Embryonic facial prominence (tissue), 1 donor: ENCODE results near the gene PROSER3.
A peak's percentile ranks its signal among the peaks of the same experiment; 100 is the strongest.
"Not testable (repeated sequence)": the region's sequence is repeated elsewhere in the genome, so short reads cannot be mapped to it uniquely, and the experiment has no call there.

ENCODE experiments used
- DNase-seq: peaks from one replicate; pipeline ENCODE4 v3.0.0-alpha.2; 2016; ENCODE audit errors: extremely low spot score

PROSER3 gene

DNA sequence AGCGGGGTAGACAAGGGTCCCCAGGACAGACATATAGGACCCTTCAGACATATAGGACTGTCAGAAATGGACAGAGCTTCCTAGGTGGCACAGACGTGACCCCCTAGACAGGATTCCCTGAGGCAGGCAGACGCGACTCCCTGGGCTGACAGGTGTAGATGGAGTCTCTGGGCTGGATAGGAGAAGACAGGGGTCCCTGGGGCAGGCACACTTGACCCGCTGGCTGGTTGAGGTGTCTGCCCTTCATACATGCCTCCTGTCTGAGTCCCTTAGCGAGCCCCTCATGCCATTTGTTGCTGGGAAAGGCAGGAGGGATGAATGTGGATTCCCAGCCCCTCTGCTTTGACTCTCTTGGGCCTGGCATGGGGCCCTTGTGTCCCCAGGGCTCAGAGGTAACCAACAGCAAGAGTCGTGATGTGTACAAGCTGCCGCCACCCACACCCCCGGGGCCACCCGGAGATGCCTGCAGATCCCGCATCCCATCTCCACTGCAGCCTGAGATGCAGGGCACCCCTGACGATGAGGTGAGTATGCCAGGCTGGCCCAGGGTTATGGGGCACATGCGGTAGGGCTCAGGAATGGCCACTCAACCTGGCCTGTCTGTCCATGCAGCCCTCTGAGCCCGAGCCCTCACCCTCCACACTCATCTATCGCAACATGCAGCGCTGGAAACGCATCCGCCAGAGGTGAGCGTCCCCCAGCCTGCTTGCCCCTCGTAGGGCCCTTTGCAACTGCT, 4.2 kb upstream of the PROSER3 start:
- DNase-seq: peak; percentile 3

- DNase-seq: peak; percentile 4
These were observed 3.4 kb upstream of the PROSER3 start for GRCh38 chr19:35754370-35755130.

GRCh38 chr19:35755131-35755549, 2.8 kb upstream of the PROSER3 start:
- DNase-seq: no peak

DNA sequence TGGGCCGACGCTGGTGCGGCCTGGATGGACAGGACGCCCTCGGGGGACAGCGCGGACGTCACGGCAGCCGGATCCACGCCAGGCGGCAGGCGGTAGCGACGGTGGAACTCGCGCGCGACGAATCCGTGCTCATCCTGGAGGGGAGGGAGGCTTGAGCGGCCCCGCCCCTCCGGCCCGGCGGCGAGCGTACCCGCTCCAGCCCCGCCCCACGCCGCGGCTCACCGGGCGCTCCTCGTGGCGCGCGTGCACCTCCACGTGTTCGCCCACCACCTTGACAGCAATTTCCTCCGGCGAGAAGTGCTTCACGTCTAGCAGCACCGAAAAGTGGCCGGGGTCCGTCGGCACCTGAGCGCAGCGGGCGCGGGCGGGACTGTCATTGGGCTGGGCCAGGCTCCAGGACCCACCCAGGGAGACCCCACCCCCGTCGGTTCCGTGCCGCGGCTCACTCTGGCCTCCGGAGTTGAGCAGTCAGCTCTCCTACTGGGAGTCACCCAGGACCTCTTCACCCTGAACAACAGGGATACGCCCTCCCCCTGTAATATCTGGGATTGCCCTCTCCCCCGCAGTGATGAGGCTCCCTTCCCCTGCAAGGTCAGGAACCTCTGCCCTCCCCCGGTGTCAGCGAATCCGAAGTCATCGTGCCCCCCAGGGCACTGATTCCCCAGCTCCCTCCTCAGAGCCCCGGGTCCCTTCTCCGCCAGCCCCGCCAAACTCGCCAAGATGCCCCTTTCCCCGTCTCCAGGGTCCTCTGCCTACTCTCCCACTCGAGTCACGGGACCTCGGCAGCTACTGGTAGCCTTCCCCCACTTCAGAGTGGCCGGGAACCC, 2.2 kb upstream of the PROSER3 start:
- DNase-seq: no peak

DNA sequence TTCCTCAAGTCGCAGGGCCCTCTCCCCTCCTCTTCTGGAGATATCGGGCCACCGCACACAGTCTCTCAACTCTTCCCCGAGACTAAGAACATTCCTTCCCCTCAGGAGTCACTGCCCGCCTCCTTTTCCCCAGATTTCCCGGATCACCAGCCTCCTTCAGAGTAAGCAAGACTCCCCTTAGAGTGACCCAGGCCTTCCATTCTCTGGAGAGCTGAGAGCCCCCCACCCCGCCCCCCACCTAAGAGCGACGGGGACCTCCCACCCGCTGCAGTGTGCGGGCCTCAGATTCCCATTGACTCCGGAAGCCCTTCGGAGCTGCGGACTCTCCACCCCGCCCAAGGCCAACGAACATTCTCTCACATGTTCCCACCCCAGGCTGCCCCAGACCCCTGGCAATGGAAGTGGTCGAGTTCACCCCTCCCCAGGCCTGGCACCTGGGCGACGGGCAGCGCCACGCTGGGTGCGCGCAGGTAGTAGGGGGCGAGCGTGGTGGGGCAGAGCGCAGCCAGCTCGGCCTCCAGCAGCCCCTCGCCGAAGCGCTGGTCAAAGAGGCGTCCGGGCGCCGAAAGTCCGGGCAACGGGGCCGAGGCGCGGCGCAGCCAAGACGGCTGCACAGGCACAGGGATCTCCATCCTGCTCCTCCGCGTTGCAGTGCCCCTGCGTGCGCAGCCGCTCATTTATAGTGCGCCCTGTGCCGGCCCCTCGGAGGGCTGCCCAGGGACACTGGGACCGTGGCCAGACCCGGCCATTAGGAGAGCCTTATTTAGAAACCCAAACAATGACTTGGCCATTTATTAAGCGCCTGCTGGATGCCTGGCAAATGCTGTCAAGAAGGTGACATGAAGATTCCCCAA, 1.4 kb upstream of the PROSER3 start, which contains the start of gene HSPB6:
Gene HSPB6, minus strand, starts transcription at position 653 of the 854 bp plus-strand sequence. Its CDS starts 21 bp downstream, at position 632.
- no peak for DNase-seq

DNA sequence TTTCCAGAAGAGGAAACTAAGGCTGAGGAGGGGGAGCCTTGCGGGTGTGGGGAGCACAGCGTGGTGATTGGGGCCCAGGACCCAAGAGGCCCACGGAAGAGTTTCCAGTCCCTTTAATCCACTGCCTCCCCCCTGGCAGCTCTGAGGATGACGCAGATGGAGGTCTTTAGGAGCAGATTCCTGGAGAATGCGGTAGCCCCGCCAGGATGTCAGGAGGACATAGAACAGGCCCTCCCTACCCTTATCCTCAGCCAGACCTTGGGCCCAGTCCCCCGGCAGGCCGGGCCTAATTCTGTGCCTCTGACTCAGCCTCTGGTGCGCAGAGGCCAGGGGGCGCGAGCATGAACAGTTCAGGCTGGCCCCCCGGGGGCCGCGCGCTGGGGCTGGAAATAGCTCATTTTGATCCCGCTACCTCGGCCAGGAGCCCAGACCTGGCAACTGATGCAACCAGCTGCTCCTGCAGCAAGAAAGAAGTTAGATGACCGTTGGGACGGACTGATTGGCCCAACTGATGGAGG, 686 bp upstream of the PROSER3 start:
- peak; percentile 25 for DNase-seq

- DNase-seq: no peak
These were observed 1.7 kb downstream of the PROSER3 start for GRCh38 chr19:35759697-35760096.

DNA sequence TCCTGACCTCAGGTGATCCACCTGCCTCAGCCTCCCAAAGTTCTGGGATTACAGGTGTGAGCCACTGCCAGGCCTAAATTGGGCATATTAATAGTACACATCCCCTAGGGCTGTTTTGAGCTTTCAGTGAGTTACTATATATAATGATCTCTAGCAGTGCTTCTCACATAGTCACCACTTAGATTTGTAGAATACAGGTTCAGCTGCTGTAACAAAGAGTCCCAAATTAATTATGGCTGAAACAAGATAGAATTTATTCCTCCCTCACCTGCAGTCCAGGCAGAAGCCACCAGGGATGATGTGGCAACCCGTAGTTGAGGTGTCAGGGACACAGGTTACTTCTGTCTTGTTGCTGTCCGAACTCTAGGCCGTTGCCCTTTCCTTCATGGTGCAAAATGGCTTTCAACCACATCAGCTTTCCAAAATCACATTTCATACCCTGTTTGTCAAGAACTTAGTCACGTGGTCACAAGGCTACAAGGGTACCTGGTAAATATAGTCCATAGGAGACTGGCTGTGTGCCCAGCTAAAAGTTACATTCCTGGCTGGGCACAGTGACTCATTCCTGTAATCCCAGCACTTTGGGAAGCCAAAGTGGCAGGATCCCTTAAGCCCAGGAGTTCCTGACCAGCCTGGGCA, 2.9 kb downstream of the PROSER3 start:
- no peak for DNase-seq

- DNase-seq: no peak
These were observed 6.7 kb downstream of the PROSER3 start for GRCh38 chr19:35764432-35765315.

DNA sequence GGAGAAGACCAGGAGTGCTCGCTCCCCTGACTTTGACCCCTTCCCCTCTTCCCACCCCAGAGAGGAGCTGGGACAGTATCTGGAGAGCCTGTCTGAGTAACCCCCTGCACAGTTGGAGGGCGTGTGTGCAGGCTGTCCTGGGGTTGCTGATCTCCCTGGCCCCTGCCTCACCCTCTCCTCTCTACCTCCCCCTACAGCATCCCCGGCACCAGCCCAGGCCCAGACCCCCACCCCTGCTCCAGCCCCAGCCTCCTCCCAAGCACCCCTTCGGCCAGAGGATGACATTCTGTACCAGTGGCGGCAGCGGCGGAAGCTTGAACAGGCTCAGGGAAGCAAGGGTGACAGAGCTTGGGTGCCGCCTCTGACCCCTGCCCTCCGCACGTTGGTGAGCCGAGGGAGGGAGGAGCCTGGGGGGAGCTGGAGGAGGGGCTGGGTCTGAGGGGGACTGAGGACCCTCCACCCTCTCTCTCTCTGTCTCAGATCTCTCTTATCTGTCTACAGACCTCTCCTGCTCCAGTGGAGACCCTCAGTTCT, 8.7 kb downstream of the PROSER3 start:
- DNase-seq: no peak

DNA sequence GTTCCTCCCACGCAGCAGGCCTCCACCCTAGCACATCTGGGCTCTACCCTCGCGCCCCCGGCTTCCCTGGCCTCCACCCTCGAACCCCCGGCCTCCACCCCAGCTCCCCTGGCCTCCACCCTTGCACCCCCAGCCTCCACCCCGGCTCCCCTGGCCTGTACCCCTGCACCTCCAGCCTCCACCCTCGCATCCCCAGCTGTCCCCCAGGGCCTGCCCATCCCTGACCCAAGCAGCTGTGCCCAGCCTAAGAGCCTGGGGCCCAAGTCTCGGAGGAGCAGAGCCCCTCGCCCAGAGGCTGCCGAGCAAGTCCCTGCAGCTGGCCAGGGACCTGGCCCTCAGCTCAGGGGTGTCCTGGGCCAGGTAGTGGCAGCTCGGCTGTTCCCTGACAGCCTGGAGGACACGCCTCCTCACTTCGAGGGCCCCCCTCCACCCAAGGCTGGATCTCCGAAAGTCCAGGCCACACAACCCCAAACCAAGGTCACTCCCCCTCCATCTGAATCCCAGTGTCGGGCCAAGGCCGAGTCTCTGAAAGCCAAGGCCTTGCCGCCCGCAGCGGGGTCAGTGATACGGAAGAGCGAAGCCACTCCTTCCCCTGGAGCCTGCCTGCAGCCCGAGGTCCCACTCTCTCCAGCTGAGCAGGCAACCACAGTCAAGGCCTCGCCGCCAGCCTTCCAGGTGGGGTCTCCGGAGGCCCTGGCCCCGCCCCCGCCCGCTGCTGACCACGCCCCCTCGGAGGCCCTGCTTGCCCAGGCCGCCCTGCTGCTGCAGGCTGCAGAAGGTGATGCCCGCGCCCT, 9.5 kb downstream of the PROSER3 start:
- no peak for DNase-seq

DNA sequence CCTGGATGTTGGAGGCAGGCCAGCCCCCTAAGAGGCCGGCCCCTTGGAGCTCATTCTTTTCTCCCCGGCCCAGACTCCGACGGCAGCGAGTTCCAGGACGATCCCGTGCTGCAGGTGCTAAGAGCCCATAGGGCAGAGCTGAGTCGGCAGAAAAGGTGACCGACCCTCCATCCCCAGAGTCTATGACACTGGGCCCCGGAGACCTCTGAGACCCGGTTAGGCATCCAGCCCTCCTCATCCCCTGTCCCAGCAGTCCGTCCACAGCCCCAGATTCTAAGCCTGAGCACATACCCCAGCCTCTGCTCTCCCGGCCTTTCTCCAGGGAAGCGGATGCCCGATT, 10.1 kb downstream of the PROSER3 start:
- DNase-seq: no peak

DNA sequence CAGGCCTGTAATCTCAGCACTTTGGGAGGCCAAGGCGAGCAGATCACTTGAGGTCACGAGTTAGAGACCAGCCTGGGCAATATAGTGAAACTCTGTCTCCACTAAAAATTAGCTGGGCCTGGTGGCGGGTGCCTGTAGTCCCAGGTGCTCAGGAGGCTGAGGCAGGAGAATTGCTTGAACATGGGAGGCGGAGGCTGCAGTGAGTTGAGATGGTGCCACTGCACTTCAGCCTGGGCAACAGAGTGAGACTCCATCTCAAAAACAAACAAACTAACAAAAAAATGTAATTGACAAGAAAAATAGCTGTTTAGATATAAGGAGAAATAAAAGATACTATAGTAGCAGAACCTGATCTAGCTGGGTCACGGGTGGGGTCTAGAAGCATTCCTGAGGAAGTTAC, 14.4 kb downstream of the PROSER3 start:
- DNase-seq: not testable (repeated sequence)

- DNase-seq: no peak
These were observed 15.2 kb downstream of the PROSER3 start for GRCh38 chr19:35773020-35773806.

GRCh38 chr19:35774274-35775045, 16.5 kb downstream of the PROSER3 start:
- DNase-seq: no peak

DNA sequence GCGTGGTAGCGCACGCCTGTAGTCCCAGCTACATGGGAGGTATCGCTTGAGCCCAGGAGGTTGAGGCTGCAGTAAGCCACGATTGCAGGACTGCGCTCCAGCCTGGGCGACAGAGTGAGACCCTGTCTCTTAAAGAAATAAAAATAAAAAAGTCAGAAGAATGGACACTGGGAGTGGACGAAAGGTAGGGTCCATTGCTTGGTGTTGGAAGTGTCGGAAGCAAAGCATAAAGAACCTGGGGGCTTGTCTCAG, 17.0 kb downstream of the PROSER3 start:
- DNase-seq: no peak
